Activated CD8-positive, alpha-beta T cell treated with anti-CD3 and anti-CD28 coated beads for 36 hours (primary cell): ENCODE data around the gene ESRP2. TPM values are rescaled to one million over a fixed set of nuclear protein-coding genes. Genes with fewer than 3 reads are reported as not detected.

Source experiments
- ATAC-seq: fragments of 200-7000 bp; cut with Tn5 transposase; one replicate; pipeline ENCODE4 v1.10.0; 2021; ENCODE audit warnings: mild to moderate bottlenecking, moderate library complexity
- CTCF ChIA-PET: fragments of 350-600 bp; sonication (Branson Sonifier 250); formaldehyde crosslinking; loops from one replicate; lab custom pipeline; 2021; ENCODE audit warnings: antibody characterized with exemption; lab: Charles Lee
- POLR2A ChIA-PET: fragments of 350-600 bp; sonication (Branson Sonifier 250); formaldehyde crosslinking; loops from one replicate; lab custom pipeline; 2021; ENCODE audit warnings: antibody characterized with exemption; lab: Charles Lee
- DNase-seq: peaks from one replicate; pipeline ENCODE4 v3.0.0-alpha.2; 2020
- H3K27ac Mint-ChIP-seq: one replicate; pipeline ENCODE4 v1.8.0; 2021; ENCODE audit warnings: mild to moderate bottlenecking, mixed read lengths
- H3K27me3 Mint-ChIP-seq: one replicate; pipeline ENCODE4 v1.8.0; 2021; ENCODE audit warnings: mixed read lengths
- H3K36me3 Mint-ChIP-seq: one replicate; pipeline ENCODE4 v1.8.0; 2021; ENCODE audit warnings: low read depth, mixed read lengths
- H3K4me1 Mint-ChIP-seq: one replicate; pipeline ENCODE4 v1.8.0; 2021; ENCODE audit warnings: low read depth, mixed read lengths
- H3K4me3 Mint-ChIP-seq: one replicate; pipeline ENCODE4 v1.8.0; 2021; ENCODE audit warnings: mild to moderate bottlenecking, moderate library complexity, mixed read lengths
- H3K9me3 Mint-ChIP-seq: one replicate; pipeline ENCODE4 v1.8.0; 2021; ENCODE audit warnings: mixed read lengths
- intact Hi-C: fragments of 100-400 bp; cut with micrococcal nuclease; formaldehyde crosslinking; loops from one replicate; pipeline ENCODE4 v1.10.0; 2022
- microRNA-seq: library from miRNA; unstranded; fragments of <30 nt; microRNA quantifications from one replicate; pipeline ENCODE4 v1.2.0, GENCODE V29; 2022; ENCODE audit warnings: borderline microRNAs expressed, borderline replicate concordance
- total RNA-seq, 2 experiments: library from RNA; stranded (reverse); gene quantifications; one replicate each; pipeline ENCODE4 v1.2.3, GENCODE V29; 2021
- TF ChIP-seq, protein P1 (sequence below): fragments of 200-600 bp; IDR thresholded peaks from one replicate; pipeline ENCODE4 v1.8.0; 2022; ENCODE audit warnings: antibody characterized with exemption, mild to moderate bottlenecking

Gene ESRP2
- total RNA-seq, 2 experiments from 2014 or later = 0.65 to 0.77 TPM

DNA sequence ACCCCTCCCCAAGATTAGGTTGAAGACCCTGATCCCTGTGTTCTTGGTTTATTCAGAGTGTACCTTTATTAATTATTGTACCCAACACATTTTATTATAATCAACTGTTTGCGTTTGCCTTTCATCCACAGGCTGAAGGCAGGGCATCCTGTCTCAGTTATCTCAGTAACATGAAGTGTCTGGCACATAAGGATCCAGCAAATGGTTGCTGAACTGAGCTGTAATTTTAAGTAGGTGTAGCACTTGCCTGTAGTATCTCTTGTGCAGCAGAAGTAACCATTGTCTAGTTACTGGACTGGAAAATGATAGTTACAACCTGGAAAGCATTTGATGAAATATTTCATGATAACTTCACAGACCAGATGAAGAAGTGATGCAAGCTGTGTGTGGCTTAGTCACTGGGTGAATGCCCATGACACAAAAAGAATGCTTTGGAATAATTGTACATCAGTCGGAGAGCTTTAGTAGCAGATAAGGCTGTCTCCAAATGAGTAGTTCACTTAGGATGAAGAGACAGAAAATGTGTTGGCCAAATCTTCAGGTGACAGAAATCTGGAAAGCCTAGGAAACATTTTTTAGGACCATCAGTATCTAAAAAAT is 56.6 kb downstream of the ESRP2 start:
- Mint-ChIP-seq H3K36me3 (peaks cover 60% of the 10 kb centered on the region), H3K27me3 (no peaks in the 10 kb centered on the region), H3K9me3 (no peaks in the 10 kb centered on the region), H3K27ac (peak overlapping the region; percentile 34), H3K4me3 (no peak overlapping the region), H3K4me1 (peaks cover 18% of the 10 kb centered on the region)
- ATAC-seq = no peak
- intact Hi-C loops = no loop called here
- TF ChIP-seq, protein P1, sequence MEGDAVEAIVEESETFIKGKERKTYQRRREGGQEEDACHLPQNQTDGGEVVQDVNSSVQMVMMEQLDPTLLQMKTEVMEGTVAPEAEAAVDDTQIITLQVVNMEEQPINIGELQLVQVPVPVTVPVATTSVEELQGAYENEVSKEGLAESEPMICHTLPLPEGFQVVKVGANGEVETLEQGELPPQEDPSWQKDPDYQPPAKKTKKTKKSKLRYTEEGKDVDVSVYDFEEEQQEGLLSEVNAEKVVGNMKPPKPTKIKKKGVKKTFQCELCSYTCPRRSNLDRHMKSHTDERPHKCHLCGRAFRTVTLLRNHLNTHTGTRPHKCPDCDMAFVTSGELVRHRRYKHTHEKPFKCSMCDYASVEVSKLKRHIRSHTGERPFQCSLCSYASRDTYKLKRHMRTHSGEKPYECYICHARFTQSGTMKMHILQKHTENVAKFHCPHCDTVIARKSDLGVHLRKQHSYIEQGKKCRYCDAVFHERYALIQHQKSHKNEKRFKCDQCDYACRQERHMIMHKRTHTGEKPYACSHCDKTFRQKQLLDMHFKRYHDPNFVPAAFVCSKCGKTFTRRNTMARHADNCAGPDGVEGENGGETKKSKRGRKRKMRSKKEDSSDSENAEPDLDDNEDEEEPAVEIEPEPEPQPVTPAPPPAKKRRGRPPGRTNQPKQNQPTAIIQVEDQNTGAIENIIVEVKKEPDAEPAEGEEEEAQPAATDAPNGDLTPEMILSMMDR = no peak
- ChIA-PET CTCF (interaction anchor here (0.6 to 1.6 kb wide), 4 partner anchors 51 to 377 kb away, joined by 3 to 5 read pairs (median 4); no protein-coding TSS in a partner anchor), POLR2A (no interaction called here)
- DNase-seq = no peak

Small RNA genes within 50 kb of the gene (microRNA-seq; reads per million reads assigned to microRNA genes)
- not detected for gene MIR6773

Other genes with a start within 250 kb of the ESRP2 start
- 1 to 10 TPM; 2.9 TPM for gene DPEP2, start 236.6 kb downstream of the ESRP2 start, total RNA-seq
- not detected for gene DPEP2NB, start 220.2 kb downstream of the ESRP2 start, total RNA-seq
- gene DDX28, start 212.9 kb downstream of the ESRP2 start, total RNA-seq = 10 to 100 TPM; 16.6 to 17.3 TPM
- gene DUS2, start 212.8 kb downstream of the ESRP2 start, total RNA-seq = 10 to 100 TPM; 34.2 to 35.1 TPM
- gene NFATC3, start 150.8 kb downstream of the ESRP2 start, total RNA-seq = 100 to 1,000 TPM; 102 to 104 TPM
- gene PLA2G15, start 9.2 kb upstream of the ESRP2 start, total RNA-seq = 1 to 10 TPM; 6.7 to 6.8 TPM
- gene SLC7A6, start 28.4 kb upstream of the ESRP2 start, total RNA-seq = 10 to 100 TPM; 73.8 to 76.9 TPM
- gene SLC7A6OS, start 74.8 kb upstream of the ESRP2 start, total RNA-seq = 10 to 100 TPM; 20.2 to 23.1 TPM
- 10 to 100 TPM; 67.4 to 78.4 TPM for gene PRMT7, start 74.9 kb upstream of the ESRP2 start, total RNA-seq
- under 1 TPM; 0.16 to 0.63 TPM for gene SMPD3, start 212.4 kb upstream of the ESRP2 start, total RNA-seq